ENCODE measurements around the gene C1QTNF2.

C1QTNF2 gene

DNA sequence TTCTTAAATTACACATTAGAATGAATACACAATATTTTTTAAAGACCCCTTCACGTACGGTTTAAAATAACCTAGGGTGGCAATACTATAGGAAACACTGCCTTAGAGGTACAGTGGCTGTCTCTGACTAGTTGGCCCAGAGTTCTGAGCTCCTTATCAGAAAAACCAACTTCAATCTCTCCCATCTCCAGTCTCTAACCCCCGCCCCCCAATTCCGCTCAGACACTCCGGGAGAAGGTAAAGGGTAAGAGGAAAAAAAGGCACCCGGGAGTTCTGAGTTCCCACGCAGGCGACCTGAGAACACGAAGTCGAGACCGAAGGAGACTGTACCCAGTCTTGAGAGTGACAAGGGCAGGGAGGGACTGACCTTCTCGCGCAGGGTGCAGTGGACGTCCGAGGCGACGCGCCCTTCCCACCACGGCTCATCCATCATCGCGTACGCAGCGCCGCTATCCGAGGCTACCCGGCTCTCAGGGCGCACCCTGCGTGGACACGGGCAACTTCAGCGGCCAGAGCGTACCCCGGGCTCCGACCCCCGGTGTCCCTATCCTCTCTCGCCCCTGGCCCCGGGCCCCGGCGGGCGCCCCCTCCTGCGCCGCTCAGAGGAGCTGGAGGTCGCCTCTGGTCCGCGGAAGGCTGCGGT, 58.8 kb downstream of the C1QTNF2 start:
- peak overlapping the region; percentile 75 for H3K4me3 ChIP-seq (ENCODE audit: low read depth, low read length)
- no peak for DNase-seq (ENCODE audit: low read depth)

DNA sequence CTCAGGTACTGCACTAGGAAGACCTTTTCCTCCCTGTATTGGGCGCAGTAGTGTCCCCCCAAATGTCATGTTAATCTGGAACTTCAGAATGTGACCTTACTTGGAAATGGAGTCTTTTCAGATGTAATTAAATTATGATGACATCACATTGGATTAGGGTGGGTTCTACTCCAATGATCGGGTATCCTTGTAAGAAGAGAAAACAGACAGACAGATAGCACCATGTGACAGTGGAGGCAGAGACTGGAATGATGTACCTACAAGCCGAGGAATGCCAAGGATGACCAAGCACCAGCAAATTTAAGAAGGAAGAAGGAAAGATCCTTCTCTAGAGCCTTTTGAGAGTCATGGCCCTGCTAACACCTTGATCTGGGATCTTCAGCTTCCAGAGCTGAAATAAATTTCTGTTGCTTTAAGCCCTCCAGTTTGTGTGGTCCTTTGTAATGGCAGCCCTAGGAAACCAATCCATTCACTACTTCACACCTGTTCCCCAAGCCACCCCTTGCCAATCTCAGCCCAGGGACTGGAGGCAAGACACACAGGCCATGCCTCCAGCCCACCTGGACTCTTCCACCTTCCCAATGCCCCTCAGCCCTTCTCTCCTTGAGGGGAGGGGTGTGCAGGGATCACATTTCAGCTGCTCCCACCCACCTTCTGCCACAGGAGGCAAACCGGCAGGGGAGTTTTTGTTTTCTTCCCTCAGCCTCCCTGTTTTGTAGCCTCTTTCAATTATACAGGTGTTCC, 59.7 kb downstream of the C1QTNF2 start:
- no peak for DNase-seq (ENCODE audit: low read depth)
- H3K4me3 ChIP-seq (ENCODE audit: low read depth, low read length) = no peak overlapping the region

DNA sequence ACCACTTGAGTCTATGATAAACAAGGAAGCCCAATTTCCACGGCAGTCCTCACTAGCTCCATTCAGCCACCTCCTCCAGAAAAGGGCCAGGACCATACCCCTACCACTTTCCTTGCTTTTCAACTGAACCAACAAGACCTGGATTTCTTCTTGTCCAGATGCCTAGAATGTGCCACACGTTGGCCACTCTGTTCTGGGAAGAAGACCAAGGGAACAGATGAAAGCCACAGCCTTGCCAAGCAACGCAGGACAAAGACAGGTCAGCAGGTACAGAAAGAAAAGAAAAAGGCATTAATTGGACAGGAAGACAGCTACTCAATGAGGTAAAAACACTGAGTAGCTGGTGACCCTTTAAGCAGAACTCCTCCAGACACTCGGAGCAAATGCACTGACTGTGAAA, 60.3 kb downstream of the C1QTNF2 start:
- no peak overlapping the region for H3K4me3 ChIP-seq (ENCODE audit: low read depth, low read length)
- DNase-seq (ENCODE audit: low read depth) = no peak

DNA sequence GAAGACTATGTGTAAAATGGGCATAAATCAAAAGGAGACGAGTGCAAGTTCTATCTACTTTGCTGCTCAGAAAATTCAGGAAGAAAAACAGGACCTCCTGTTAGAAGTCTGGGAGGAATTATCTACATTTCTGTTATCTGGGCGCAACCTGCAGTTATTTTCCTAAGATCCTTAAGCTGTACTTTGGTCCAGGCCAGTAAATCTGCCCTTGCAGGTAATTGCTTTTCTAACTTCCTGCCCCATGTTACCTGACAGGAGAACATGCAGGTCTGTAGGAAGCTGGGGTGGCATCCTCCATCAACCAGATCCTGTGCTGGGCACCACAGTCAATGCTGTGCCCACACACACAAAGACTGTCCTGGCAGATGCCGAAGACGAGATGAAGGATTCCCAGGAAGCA, 63.7 kb downstream of the C1QTNF2 start:
- DNase-seq (ENCODE audit: low read depth) = no peak
- no peak overlapping the region for H3K4me3 ChIP-seq (ENCODE audit: low read depth, low read length)

DNA sequence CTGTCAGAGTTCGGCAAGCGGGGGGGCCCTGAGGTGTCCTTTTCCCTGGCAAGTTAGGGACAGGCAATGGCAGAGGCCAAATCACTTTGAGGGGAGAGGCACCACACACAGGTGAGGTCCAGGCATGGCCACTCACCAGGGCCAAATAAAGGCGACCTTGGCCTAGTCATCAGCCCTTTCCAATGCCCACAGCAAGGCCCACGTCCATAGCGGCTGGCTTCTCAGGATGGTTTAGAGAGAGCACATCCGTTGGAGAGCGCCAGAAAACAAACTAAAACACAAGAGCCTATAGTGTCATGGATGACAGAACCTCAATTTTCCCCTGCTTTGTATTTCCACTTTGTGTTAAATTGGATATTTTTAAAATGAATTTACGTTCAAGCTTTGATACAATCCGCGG, 65.1 kb downstream of the C1QTNF2 start:
- H3K4me3 ChIP-seq (ENCODE audit: low read depth, low read length) = no peak overlapping the region
- DNase-seq (ENCODE audit: low read depth) = no peak

DNA sequence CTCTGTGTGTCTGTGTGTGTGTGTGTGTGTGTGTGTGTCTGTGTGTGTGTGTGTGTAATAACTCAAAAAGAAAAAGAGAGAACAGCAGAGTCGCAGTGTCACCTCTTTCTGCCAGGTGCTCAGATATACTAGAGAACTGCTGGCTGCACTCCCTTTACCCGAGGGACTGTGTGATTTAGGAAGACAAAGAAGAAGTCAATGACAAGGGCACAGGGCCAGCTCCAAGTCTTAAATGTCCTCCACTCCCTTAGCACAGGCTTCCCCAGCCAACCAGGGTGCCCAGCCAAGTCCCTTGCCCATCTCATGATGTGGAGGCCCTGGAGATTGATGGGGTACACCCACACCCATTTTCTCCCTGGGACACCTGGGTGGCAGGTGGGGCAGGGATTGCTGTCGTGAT, 66.7 kb downstream of the C1QTNF2 start:
- no peak for DNase-seq (ENCODE audit: low read depth)
- no peak overlapping the region for H3K4me3 ChIP-seq (ENCODE audit: low read depth, low read length)

DNA sequence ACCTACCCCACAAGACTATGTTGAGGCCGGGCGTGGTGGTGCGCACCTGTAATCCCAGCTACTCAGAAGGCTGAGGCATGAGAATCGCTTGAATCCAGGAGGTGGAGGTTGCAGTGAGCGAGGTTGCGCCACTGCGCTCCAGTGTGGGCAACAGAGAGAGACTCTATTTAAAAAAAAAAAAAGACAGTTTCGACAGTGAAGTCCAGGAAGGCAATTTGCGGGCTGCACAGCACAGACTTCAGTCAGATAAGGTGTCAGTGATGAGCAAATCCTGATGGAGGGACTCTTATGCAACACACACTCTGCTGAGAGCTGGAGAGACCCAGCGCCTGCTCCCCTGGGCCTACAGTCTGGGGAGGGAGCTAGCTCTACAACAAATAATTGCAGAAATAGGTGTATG, 72.2 kb downstream of the C1QTNF2 start:
- H3K4me3 ChIP-seq (ENCODE audit: low read depth, low read length) = no peak overlapping the region
- no peak for DNase-seq (ENCODE audit: low read depth)

DNA sequence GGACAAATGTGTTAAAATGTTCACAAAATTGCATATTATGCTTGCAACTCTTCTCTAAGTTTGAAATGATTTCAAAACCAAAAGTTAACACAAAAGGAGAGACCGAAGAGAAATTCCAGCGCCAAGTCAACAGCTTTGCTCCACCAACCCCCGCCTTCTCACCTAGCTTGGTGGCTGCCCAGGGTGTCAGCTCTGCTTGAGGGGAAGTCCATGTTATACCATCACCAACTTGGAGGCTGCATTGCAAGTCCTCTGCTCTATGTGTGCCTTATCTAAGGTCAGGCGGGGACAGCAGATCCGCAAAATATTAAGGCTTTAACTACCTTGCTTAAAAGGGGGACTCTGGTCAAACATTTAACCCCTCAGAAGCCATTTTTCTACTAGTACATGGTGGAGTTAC, 72.7 kb downstream of the C1QTNF2 start:
- no peak for DNase-seq (ENCODE audit: low read depth)
- no peak overlapping the region for H3K4me3 ChIP-seq (ENCODE audit: low read depth, low read length)

All from skeletal muscle cell (primary cell).